GM18517 (cell line): ENCODE measurements around the gene MYLIP.

Experiments used
- ATAC-seq: cut with Tn5 transposase; IDR thresholded peaks from one replicate; pipeline ENCODE4 v1.9.1; 2021; ENCODE audit warnings: mild to moderate bottlenecking, moderate library complexity; ENCODE audit not compliant: unreplicated experiment

Gene MYLIP

GRCh38 chr6:16137451-16137801, 8.5 kb downstream of the MYLIP start:
- no peak for ATAC-seq

- no peak for ATAC-seq
These were observed 10.7 kb downstream of the MYLIP start for GRCh38 chr6:16139556-16139955.

- no peak for ATAC-seq
These were observed 11.7 kb downstream of the MYLIP start for GRCh38 chr6:16140607-16141006.

- ATAC-seq = no peak
These were observed 12.6 kb downstream of the MYLIP start for GRCh38 chr6:16141514-16141913.

- no peak for ATAC-seq
These were observed 16.2 kb downstream of the MYLIP start for GRCh38 chr6:16145038-16145437.

GRCh38 chr6:16146028-16146427, 17.1 kb downstream of the MYLIP start:
- ATAC-seq = no peak

- ATAC-seq = no peak
These were observed 17.7 kb downstream of the MYLIP start for GRCh38 chr6:16146527-16146955.

GRCh38 chr6:16148498-16148897, 19.6 kb downstream of the MYLIP start:
- ATAC-seq = no peak

GRCh38 chr6:16149305-16149704, 20.4 kb downstream of the MYLIP start:
- no peak for ATAC-seq

- no peak for ATAC-seq
These were observed 21.2 kb downstream of the MYLIP start for GRCh38 chr6:16150098-16150497.

GRCh38 chr6:16153211-16153820, 24.4 kb downstream of the MYLIP start:
- ATAC-seq = no peak

GRCh38 chr6:16154904-16155303, 26.0 kb downstream of the MYLIP start:
- ATAC-seq = no peak

GRCh38 chr6:16157492-16157891, 28.6 kb downstream of the MYLIP start:
- no peak for ATAC-seq

- ATAC-seq = no peak
These were observed 29.0 kb downstream of the MYLIP start for GRCh38 chr6:16157909-16158308.

- ATAC-seq = no peak
These were observed 30.2 kb downstream of the MYLIP start for GRCh38 chr6:16158943-16159557.

- ATAC-seq = no peak
These were observed 31.9 kb downstream of the MYLIP start for GRCh38 chr6:16160794-16161193.

GRCh38 chr6:16162003-16162402, 33.1 kb downstream of the MYLIP start:
- no peak for ATAC-seq

GRCh38 chr6:16163066-16163465, 34.2 kb downstream of the MYLIP start:
- no peak for ATAC-seq

- no peak for ATAC-seq
These were observed 34.8 kb downstream of the MYLIP start for GRCh38 chr6:16163535-16164300.

- ATAC-seq = no peak
These were observed 36.8 kb downstream of the MYLIP start for GRCh38 chr6:16165641-16166040.

- no peak for ATAC-seq
These were observed 38.2 kb downstream of the MYLIP start for GRCh38 chr6:16166871-16167608.

- no peak for ATAC-seq
These were observed 39.2 kb downstream of the MYLIP start for GRCh38 chr6:16168121-16168520.
